GM12891 (cell line): ENCODE data around the gene WDR82.
A peak's percentile ranks its signal among the peaks of the same experiment; 100 is the strongest.

Source experiments
- DNase-seq: peaks from one replicate; pipeline ENCODE4 v3.0.0; 2011; ENCODE audit warnings: low spot score; ENCODE audit not compliant: insufficient read length
- FAIRE-seq: peaks from 2 replicates; lab custom pipeline; 2011; peaks lifted over from hg19 to GRCh38; lab: Jason Lieb, UNC
- PAX5 ChIP-seq: IDR thresholded peaks from 2 replicates; pipeline ENCODE4 v1.6.1; 2011; ENCODE audit warnings: low read length, moderate library complexity, mild to moderate bottlenecking; ENCODE audit not compliant: insufficient read depth, severe bottlenecking
- POLR2A ChIP-seq: IDR thresholded peaks from 2 replicates; pipeline ENCODE4 v1.6.1; 2011; ENCODE audit warnings: low read depth, low read length, control low read depth
- POLR2AphosphoS5 ChIP-seq: IDR thresholded peaks from 2 replicates; pipeline ENCODE4 v1.6.1; 2011; ENCODE audit warnings: low read depth, low read length, control low read depth
- POU2F2 ChIP-seq: IDR thresholded peaks from 2 replicates; pipeline ENCODE4 v1.6.1; 2011; ENCODE audit warnings: low read depth, mild to moderate bottlenecking, control low read depth, low read length, moderate library complexity
- SPI1 ChIP-seq: IDR thresholded peaks from 2 replicates; pipeline ENCODE4 v1.6.1; 2011; ENCODE audit warnings: low read depth, low read length, control low read depth
- TAF1 ChIP-seq: IDR thresholded peaks from 2 replicates; pipeline ENCODE4 v1.6.1; 2011; ENCODE audit warnings: low read depth, low read length, control low read depth

WDR82 gene

DNA sequence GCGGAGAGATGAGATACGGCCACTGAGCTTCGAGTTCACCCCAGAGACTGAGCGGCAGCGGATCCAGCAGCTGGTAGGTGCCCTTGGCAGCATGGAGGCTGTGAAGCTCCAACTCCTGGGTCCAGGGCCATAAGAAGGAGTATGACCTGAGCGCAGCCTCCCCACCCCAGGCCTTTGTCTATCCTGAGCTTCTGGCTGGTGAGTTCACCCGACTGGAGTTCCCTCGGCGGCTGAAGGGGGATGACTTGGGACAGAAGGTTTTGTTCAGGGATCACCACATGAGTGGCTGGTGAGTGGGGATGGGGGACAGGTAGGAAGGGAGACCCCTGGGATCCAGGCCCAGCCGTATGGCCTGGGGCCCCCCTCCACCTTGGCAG is 30.3 kb downstream of the WDR82 start:
- TF ChIP-seq POLR2A, result no peak
- TF ChIP-seq POLR2AphosphoS5, result no peak
- TF ChIP-seq TAF1, result no peak
- DNase-seq (no peak), FAIRE-seq (no peak)

DNA sequence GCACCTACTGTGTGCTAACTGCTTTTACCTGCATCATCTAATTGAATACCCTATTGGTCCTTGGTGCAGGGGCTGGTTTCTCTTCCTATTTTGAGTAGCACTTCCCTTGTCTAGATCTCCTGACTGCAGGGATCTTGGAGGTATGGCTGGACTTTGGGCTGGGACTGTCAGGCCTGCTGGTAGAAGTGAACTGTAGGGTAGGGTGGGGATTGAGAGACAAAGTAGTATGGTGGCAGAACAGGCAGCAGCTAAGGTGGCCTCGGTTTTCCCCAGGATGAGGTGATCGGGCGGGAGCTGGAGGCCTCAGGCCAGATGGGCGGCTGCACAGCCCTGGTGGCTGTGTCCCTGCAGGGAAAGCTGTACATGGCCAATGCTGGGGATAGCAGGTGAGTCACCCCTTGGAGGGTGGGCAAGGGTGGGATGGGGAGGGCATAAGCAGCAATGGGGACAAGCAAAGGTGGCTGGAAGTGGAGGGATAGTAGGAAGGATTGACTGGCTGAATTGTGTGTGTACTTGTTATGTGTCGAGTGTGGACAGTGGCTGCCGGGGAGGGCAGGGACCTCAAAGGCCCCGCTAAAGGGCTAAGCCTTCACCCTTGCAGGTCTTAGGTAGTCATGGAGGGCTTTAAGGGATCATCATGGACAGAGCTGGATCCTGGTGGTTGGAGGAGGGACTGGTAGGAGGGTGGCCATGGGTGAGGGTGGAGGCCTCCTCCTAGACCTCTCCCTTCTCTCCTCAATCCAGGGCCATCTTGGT is 30.9 kb downstream of the WDR82 start:
- FAIRE-seq (no peak), DNase-seq (no peak)
- TF ChIP-seq SPI1 (peak; percentile 65), TAF1 (no peak)

DNA sequence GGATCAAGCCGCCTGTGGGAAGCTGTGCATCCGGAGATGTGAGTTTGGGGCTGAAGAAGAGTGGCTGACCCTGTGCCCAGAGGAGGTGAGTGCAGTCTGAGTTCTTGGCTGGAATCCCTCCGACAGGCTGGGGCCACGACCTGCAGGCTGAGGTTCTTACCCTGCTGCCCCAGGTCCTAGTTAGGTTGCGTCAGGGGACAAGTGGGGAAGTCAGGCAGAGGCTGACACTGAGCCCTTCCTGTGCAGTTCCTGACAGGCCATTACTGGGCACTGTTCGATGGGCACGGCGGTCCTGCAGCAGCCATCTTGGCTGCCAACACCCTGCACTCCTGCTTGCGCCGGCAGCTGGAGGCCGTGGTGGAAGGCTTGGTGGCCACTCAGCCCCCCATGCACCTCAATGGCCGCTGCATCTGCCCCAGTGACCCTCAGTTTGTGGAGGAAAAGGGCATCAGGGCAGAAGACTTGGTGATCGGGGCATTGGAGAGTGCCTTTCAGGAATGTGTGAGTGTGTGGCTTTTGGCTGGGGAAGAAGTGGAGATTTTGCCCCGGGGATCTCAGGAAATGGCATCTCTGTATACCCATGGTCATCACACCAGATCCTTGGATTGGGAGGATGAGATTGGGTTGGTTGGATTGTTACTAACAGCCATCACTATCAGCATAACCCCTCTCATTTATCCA is 31.6 kb downstream of the WDR82 start:
- DNase-seq (no peak), FAIRE-seq (peak; percentile 47)
- TF ChIP-seq POU2F2 (no peak), POLR2A (no peak), SPI1 (no peak), TAF1 (no peak)

DNA sequence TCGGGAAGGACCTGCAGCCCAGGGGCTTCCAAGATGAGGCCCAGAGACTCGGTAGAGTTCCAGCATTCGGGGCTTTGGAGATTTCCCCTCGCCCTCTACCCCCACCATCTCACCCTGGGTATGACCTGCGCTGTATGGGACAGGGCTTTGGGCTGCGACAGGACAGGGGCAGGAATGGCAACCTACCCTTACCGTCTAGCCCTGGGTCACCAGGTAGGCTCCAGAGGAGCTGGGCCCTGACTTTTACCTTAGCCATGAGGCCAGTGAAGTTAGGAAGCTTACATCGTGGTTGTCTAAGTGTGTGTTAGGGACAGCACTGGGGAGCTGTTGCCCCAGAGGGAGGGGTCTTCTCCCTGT is 32.2 kb downstream of the WDR82 start:
- DNase-seq, result no peak

DNA sequence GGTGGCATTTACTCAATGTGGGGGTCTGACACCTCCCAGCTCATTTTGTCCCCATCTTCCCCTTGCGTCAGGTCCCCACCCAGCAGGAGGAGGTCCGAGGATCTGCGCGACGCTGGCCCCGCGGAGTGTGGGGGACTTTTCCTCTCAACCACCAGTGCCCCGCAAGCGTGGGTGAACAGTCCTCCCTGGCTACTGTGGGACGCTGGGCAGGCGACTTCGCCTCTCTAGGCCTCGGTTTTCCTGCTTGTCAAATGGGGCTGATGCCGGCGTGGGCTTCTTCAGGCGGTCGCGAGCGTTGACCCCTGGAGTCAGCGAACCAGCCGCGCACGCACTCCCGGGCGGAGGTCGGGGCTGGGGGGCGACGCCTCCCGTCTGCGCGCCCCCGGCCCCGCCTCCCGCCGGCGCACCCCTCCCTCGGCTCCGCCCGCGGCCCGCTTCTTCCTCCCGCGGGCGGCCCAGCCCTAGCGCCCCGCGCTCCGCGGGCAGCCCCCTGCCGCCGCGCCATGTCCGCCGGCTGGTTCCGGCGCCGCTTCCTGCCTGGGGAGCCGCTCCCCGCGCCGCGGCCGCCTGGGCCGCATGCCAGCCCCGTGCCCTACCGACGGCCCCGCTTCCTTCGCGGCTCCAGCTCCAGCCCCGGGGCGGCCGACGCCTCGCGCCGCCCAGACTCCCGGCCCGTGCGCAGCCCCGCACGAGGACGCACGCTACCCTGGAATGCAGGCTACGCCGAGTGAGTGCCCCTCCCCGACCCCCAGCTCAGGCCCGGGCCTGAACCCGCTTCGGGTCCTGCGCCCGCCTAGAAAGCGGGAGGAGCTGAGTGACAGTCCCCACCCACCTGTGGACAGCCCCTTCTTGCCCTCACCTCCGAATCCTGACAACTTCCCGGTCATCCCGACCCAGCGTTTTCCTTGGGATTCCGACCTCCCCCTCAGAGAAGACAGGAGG is 32.9 kb downstream of the WDR82 start, which contains the start of gene PPM1M:
PPM1M (plus strand) TSS at position 438 of the 942 bp plus-strand sequence; CDS start at position 504, 66 bp downstream.
- FAIRE-seq (peak; percentile 87), DNase-seq (peak; percentile 76)
- no peak for TF ChIP-seq PAX5
- no peak for TF ChIP-seq TAF1
- TF ChIP-seq POLR2AphosphoS5, result no peak
- TF ChIP-seq POU2F2, result no peak
- no peak for TF ChIP-seq SPI1
- TF ChIP-seq POLR2A, result 0 out of 2 replicates have a peak, but pooled peaks have one; percentile 41

More for the DNA sequence above, 32.2 kb downstream of the WDR82 start:
- TF ChIP-seq POU2F2, result no peak
- TF ChIP-seq POLR2A, result no peak
- no peak for TF ChIP-seq POLR2AphosphoS5
- TF ChIP-seq TAF1, result no peak
- TF ChIP-seq PAX5, result no peak
- no peak for TF ChIP-seq SPI1
- FAIRE-seq, result peak; percentile 55

DNA sequence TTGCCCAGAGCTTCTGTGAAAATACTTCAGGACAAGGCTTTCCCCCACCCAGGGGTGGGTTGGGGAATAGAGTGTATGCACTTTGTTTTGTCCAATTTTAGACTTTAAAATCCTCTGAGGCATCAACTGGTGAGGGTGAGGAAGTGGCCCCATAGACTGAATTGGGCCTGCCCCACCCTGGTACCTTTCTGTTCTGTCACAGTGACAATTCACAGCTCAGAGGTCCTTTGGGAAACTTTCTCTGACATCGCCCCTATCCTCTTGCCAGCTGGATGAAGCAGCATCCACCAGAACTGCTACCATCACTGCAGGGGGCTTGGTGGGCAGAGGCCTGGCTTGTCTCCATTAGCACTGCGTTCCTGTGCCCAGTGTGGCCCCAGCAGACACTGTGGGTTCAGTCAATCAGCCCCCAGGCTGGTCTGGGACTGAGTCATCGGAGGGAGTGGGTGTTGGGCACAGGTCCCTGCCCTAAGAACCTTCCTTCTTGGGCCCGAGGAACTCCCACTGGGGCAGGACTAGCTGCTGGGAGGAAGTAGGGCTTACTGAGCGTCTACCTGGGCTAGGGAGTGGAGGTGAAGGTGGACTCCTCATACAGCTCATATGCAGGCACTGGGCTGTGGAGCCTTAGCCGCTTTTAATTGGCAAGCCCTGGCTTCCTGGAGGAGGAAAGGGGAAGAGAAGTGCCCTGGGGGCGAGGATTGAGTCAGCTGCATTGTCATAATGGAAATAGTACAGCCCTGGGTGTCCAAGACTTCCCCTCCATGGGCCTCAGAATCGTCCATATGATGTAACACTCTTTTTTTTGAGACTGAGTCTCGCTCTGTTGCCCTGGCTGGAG is 34.4 kb downstream of the WDR82 start:
- peak; percentile 61 for DNase-seq
- TF ChIP-seq SPI1 (peak; percentile 92), PAX5 (peak; percentile 50), POU2F2 (no peak), TAF1 (no peak), POLR2A (no peak), POLR2AphosphoS5 (no peak)
- FAIRE-seq, result peak; percentile 76

DNA sequence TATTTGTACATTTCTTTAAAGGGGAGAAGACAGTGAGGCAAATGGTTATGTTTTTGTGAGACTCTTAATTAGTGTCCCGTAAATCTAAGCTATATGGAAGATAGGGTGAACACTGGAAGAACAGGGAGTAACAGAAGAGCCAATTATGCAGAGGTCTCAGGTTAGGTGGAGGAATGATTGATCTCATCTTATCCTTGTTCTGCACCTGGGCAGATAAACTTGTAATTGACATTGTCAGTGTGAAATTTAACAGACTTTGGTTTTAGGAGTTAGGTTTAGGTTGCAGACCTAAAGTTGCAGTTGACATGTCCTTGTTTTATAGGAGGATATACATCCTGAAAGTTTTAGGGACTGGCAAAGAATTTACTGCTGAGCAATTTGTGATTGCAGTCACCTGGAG is 36.4 kb downstream of the WDR82 start:
- TF ChIP-seq POLR2A, result no peak
- TF ChIP-seq TAF1, result no peak
- TF ChIP-seq PAX5, result no peak
- no peak for TF ChIP-seq SPI1
- TF ChIP-seq POU2F2, result no peak
- TF ChIP-seq POLR2AphosphoS5, result no peak
- no peak for FAIRE-seq
- no peak for DNase-seq

DNA sequence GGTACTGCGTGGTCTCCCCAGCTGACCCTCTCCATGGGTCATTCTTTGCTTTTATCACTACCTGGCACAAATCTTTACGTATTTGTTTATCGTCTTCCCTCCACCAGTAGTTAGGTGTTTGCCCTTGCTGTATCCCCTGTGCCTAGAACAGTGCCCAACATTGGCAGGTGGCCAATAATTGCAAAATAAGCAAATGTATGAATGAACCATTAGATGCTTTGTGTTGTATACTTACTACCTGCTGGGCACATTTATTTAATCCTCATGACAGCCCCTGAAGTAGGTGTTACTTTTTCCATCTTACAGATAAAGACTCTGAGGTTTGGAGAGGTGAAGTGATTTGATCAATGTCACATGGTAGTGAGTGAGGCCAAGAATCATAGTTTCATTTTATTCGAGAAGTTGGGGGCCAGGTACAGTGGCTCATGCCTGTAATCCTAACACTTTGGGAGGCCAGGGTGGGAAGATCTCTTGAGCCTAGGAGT is 37.5 kb downstream of the WDR82 start:
- FAIRE-seq (peak; percentile 28), DNase-seq (no peak)
- TF ChIP-seq POLR2A (no peak), POU2F2 (no peak), PAX5 (no peak), POLR2AphosphoS5 (no peak)
